GM23248 (cell line): ENCODE results near the gene FAM25C.
"Not testable (repeated sequence)": the region's sequence is repeated elsewhere in the genome, so short reads cannot be mapped to it uniquely, and the experiment has no call there.

ENCODE experiments used
- EZH2 ChIP-seq: fragments of 200-600 bp; sonication (generic); IDR thresholded peaks from 2 replicates; pipeline ENCODE4 v1.6.1; 2018; ENCODE audit warnings: antibody characterized with exemption, mild to moderate bottlenecking; ENCODE audit not compliant: insufficient read depth, poor library complexity, severe bottlenecking
- EZH2phosphoT487 ChIP-seq: fragments of 200-600 bp; sonication (generic); IDR thresholded peaks from 2 replicates; pipeline ENCODE4 v1.6.1; 2018; ENCODE audit warnings: antibody characterized with exemption, moderate library complexity, mild to moderate bottlenecking, low read depth; ENCODE audit not compliant: insufficient read depth

GRCh38 chr10:48031390-48031789 is 31.8 kb upstream of the FAM25C start:
- not testable (repeated sequence) for TF ChIP-seq EZH2, EZH2phosphoT487
